Nucleus accumbens (tissue), 56 donors: ENCODE results near the gene CENPP.

Experiments used
- DNase-seq, 56 donors: peaks; one replicate each; lab custom pipeline; 2025; lab: John Stamatoyannopoulos, UW

Gene CENPP

DNA sequence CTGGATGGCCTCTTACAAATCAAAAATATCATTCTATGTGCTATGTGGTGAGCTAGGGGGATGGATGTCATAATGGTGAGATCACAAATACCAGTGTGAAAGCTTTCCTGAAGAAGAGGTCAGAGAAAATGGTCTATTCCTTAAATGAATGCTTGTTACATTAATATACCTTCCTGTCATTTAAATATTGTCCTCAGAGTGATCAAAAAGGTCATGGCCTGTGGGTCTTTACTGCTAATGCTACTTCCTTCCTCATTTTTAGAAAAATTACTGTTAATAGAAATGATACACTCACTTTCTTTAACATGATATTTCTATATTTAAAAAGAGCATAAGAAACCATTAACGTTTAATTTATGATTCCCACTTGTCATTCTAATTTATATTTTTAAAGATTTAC is 88.8 kb downstream of the CENPP start:
- no peak for DNase-seq

DNA sequence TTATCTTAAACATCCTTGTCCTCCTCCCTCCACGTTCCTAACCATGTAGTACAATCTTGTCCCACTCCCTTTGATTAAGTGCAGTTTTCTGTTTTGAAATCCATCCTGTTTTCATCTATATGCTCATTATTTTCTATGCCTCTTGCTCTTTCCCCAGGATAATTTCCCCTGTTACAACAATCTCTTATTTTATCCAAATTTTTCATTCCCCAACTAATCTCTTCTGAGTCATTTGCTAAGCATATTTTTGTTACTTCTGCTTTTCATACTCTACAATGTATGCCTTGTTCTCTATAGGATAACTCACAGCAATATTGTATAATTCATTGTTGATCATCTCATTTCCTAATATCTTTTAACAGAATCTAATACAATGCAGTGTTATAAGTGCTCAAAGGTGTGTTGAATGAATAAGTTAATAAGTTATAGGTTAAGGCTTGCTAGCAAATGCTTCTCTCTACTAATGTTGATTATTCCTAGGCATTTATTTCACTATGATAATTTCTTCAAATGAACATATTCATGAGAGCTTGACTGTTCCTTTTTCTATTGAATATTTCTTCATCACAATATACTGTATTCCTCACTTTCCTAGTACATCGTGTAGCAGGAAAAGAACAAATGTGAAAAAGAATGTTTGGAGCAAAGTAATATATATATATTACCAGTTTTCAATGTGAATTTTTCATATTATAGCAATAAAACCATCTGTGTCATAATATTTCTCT is 97.0 kb downstream of the CENPP start:
- no peak for DNase-seq

DNA sequence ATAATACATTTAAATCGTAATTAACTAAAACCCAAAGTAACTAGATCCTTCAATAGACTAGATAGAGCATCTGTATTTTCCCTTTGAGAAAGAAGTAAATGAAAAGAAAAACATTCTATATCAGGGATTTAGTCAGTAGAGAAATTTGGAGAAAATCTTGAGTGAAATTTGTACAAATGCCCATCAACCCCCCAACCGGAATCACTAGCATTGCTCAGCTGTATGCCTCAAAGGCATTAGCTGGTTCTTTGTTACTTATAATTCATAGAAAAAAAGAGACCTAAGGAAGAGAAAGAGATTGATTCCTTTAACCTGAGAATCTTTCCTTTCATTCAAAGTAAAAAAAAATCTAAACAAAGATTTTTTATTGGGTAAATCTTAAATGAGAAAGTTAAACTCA is 97.9 kb downstream of the CENPP start:
- no peak for DNase-seq

GRCh38 chr9:92424340-92424739 is 98.6 kb downstream of the CENPP start, which contains the start of gene OMD:
Gene OMD (minus strand): TSS chr9:92424471. CDS start chr9:92417558, 6,913 bp downstream.
- DNase-seq = no peak

- no peak for DNase-seq
These were observed 99.7 kb downstream of the CENPP start for GRCh38 chr9:92425474-92425873.

DNA sequence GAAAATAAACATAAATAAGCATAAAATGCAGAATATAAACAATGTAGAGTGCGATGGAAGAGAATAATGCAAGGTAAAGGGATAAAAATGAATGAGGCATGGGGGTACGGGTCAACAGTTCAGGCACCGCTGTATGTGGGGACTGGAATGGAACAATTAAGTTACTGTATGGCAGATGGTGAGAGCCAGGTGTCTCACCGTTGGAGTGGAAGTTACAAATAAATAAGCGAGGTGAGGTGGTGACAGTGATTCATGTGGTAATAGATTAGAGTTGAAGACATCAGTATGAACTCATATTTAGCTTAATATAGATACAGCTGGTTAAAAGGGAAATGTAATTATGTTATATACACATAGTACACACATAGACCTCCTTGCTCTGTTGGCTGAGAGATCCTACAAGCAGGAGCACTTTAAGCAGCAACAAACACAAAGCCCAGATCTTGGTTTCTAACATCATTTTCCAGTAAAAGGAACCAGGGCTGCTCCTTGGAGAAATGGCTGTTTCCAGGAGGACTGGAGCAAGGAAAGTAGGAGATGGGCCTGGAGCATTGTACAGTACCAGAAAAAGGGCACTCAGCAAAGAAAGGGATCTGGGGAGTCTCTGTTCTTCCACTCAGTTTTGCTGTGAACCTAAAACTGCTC is 100.9 kb downstream of the CENPP start:
- no peak for DNase-seq

- DNase-seq = no peak
These were observed 104.1 kb downstream of the CENPP start for GRCh38 chr9:92429836-92430235.

GRCh38 chr9:92432350-92432749 is 106.6 kb downstream of the CENPP start:
- DNase-seq = no peak

GRCh38 chr9:92432972-92433548 is 107.3 kb downstream of the CENPP start:
- DNase-seq = no peak

DNA sequence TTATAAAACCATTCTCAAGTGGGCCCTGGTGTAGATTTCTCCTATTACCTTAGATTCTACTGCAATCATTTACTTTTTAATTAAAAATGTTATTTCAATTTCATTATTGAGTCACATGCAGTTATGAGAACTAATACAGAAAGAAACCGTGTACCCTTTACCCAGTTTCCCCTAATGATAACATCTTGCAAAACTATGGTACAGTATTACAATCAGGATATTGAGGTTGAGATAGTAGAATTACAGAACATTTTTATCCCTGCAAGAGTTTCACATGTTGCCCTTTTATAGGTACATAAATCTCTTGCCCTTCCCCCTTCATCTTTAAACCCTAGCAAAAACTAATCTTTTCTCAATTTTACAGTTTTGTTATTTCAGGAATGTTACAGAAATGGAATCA is 109.5 kb downstream of the CENPP start:
- no peak for DNase-seq

DNA sequence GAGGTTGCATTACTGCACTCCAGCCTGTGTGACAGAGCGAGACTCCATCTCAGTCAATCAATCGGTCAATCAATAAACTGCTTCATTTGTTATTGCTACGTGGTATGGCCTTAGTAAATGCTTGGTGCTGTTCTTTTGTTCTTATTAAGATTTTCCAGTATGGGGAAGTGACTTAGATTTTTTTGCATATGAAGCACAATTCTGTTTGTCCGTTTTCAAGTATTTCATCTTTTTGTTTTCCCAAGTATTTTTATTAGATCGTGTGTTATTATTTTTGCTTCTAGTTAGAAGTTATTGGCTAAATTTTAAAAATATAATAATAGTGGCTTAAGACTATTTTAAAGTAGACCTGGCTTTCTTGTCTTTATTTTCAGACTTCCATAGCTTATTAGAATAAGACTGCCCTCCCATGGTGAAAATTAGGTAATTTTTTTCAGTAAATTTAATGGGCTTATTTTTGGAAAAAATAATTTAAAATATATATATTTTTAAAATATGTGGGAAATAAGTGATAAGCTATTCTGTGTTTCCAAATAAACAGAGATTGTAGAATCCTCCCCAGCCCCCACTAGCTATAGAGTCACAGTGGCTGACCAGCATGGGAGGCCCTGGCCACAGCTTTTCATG is 113.3 kb downstream of the CENPP start:
- no peak for DNase-seq

DNA sequence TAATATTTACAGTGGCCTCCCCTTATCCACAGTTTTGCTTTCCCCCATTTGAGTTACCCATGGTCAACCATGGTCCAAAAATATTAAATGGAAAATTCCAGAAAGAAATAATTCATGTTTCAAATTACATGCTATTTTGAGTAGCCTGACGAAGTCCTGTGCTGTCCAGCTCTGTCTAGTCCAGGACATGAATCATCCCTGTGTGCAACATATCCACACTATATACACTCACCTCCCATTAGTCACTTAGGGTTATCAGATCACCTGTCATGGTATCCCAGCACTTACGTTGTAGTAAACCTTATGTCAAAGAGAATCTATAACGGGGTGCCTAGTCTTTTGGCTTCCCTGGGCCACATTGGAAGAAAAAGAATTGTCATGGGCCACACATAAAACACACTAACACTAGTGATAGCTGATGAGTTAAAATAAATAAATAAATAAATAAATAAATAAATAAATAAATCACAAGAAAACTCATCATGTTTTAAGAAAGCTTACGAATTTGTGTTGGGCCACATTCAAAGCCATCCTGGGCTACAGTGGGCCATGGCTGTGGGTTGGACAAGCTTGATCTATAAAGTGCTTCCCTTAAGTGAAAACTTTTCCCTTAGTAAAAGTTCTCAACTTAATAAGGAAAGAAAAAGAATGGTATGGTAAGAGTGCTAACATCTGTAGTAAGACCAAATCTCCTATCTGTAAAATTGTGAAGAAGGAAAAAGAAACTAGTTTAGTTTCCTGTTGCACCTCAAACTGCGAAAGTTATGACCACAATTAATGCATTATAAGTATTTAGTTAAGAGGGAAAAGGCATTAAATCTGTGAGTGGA is 114.4 kb downstream of the CENPP start:
- no peak for DNase-seq

- no peak for DNase-seq
These were observed 114.9 kb downstream of the CENPP start for GRCh38 chr9:92440751-92441046.

DNA sequence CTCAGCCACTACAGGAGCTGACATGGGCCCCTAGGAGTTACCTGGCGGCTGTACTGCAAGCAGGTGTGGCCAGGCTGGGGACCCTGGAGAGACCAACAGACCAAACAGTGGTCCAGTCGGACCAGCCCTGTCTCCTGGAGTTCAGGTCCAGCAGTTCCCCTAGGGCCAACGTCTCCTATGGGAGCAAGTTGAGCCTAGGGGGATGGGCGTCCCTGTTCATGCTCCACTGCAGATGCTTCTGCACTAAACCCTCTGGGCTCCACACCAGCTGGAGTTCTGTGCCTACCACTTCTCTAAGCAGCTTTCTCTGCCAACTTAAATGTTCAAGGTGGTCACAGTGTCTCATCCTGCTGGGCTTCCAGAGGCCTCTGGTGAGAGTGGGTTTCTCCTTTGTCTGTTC is 119.1 kb downstream of the CENPP start:
- no peak for DNase-seq

DNA sequence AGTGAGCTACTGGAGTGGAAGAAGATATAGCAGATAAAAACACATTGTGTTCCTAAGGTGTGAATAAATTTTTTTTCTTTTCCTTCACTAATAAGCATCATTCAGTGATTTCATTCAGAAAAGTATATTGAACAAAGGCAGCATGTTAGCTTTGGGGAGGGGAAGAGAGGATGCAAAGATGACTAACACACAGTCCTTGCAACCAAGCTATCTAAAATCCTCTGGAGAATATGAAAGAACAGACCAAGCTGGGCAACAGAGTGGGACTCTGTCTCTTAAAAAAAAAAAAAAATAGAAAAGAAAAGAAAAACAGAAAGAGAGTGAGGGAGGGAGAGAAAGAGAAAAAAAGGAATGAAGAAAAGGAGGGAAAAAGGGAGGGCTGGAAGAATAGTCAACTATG is 120.8 kb downstream of the CENPP start:
- DNase-seq = no peak

GRCh38 chr9:92455217-92455616 is 129.5 kb downstream of the CENPP start:
- DNase-seq = no peak

DNA sequence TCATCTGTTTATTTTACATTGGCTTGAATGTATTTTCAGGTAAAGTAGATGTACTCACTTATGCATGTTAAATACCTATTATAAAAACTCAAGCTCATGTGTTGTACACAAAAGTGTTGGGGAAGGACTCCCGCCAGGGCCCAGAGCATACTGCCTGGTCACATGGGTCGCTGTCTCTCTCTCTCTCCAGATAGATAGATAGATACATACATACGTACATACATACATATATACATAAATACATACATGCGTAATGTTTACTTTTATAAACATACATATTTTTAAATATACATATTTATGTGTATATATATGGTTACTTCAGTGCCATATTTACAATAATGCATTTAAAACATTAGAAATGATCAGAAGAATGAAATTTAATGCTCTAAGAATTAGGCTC is 131.8 kb downstream of the CENPP start:
- no peak for DNase-seq

DNA sequence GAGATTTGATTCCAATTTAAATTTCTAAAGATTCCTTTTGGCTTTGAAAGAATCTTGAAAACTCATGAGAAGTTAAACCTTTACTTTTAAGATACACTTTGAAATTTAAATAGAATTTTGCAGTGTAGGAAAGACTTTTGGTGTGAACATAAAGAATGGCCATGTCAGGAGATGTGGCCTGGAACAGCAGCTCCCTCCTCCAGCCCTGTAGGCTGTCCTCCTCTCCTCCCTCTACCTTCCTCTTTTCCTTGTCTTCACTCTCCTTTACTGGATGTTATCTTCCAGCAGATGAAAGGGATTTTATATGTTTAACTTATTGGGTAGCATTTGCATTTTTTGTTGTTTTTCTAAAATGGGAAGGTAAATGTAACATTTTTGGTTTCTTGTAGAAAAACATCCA is 137.6 kb downstream of the CENPP start:
- DNase-seq = no peak

DNA sequence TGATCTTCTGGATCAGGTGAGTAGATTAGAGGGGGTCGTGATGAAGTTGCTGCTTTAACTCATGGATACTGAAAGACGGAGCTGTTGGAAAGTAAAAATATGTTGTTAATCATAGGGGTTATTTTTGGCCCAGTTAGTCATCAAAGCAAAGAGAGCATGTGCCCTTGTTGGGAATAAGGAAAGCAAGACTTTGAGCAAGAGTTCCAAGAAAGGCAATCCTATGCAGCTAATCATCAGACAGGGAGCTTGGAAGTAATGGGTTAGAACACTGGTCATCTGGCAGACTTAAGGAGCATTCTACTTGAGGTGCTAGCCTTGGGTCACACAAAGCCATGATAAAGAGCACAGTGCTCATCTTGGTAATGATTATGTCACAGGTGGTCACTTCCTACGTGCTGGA is 138.2 kb downstream of the CENPP start:
- DNase-seq = peak in 1 of 56 donors; percentile 18

- no peak for DNase-seq
These were observed 141.3 kb downstream of the CENPP start for GRCh38 chr9:92467041-92467440.

- DNase-seq = no peak
These were observed 141.8 kb downstream of the CENPP start for GRCh38 chr9:92467511-92467910.
